ENCODE results near the gene RSBN1. TPM values are rescaled to one million over a fixed set of nuclear protein-coding genes. Genes with fewer than 3 reads are reported as not detected.

The RSBN1 gene
- total RNA-seq, 2 donors from 2014 or later = 14.2 to 17.4 TPM

DNA sequence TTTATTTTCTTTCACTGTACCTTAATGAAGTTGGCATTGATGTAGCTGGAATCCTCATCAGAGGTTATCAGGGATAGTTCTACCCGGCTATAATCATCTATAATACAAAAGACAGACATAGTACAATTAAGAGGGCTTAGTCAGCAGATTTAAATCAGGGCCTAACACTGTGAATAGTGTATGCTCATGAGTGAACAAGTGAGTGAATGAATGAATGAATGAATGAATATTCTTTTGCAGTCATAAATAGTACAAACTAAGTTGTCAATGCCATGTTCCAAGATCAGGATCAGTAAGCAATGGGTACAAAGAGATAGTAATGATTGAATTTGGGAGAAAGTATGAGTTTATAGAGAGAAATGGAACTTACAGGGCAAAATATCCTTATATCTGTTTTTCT is 46.7 kb upstream of the RSBN1 start:
- no peak overlapping the region for H3K27ac ChIP-seq

DNA sequence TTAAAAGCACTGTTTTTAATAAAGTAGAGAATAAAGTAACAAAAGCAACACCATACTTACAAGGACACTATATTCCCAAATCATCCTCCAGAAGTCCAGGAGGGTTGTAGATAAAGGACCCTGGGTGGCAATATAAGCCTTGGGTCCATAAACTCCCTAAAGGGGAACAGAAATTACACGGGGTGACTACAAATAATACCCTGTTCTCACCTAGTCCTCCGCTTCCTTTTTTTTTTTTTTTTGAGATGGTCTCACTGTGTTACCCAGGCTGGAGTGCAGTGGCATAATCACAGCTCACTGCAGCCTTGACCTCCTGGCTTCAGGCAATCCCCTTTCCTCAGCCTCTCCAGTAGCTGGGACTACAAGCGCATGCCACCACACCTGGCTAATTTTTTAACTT is 46.1 kb upstream of the RSBN1 start:
- Histone ChIP-seq H3K4me3 (no peak overlapping the region), H3K9me3 (no peaks in the 10 kb centered on the region), H3K27ac (no peak overlapping the region), H3K27me3 (no peaks in the 10 kb centered on the region), H3K4me1 (no peaks in the 10 kb centered on the region), H3K36me3 (replicated peaks in 1 of 2; ENCODE audit: insufficient read depth in 1 of 2, low read depth in 2 of 2) (no peaks in the 10 kb centered on the region)
- 76 to 88% methylated on average over 3 of the region's 3 CpGs for WGBS, 2 donors
- intact Hi-C loops (cut with DNase I) = no loop called here
- DNase-seq = no peak
- TF ChIP-seq, protein P1, sequence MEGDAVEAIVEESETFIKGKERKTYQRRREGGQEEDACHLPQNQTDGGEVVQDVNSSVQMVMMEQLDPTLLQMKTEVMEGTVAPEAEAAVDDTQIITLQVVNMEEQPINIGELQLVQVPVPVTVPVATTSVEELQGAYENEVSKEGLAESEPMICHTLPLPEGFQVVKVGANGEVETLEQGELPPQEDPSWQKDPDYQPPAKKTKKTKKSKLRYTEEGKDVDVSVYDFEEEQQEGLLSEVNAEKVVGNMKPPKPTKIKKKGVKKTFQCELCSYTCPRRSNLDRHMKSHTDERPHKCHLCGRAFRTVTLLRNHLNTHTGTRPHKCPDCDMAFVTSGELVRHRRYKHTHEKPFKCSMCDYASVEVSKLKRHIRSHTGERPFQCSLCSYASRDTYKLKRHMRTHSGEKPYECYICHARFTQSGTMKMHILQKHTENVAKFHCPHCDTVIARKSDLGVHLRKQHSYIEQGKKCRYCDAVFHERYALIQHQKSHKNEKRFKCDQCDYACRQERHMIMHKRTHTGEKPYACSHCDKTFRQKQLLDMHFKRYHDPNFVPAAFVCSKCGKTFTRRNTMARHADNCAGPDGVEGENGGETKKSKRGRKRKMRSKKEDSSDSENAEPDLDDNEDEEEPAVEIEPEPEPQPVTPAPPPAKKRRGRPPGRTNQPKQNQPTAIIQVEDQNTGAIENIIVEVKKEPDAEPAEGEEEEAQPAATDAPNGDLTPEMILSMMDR (IDR thresholded peaks at IDR 0.05) = no peak
- no peak for TF ChIP-seq POLR2A (IDR thresholded peaks at IDR 0.05)
- no peak for ATAC-seq

More for the DNA sequence above, 46.7 kb upstream of the RSBN1 start:
- 89 to 95% methylated on average over 1 of the region's 1 CpG for WGBS, 2 donors
- H3K9me3 ChIP-seq = no peaks in the 10 kb centered on the region
- H3K4me1 ChIP-seq = no peaks in the 10 kb centered on the region
- no peaks in the 10 kb centered on the region for H3K27me3 ChIP-seq
- ATAC-seq (no peak), DNase-seq (no peak)
- no peaks in the 10 kb centered on the region for H3K36me3 ChIP-seq (replicated peaks in 1 of 2; ENCODE audit: insufficient read depth in 1 of 2, low read depth in 2 of 2)
- intact Hi-C loops (cut with DNase I) = no loop called here
- no peak overlapping the region for H3K4me3 ChIP-seq
- no peak for TF ChIP-seq POLR2A (IDR thresholded peaks at IDR 0.05)
- TF ChIP-seq, protein P1 (IDR thresholded peaks at IDR 0.05) = no peak

DNA sequence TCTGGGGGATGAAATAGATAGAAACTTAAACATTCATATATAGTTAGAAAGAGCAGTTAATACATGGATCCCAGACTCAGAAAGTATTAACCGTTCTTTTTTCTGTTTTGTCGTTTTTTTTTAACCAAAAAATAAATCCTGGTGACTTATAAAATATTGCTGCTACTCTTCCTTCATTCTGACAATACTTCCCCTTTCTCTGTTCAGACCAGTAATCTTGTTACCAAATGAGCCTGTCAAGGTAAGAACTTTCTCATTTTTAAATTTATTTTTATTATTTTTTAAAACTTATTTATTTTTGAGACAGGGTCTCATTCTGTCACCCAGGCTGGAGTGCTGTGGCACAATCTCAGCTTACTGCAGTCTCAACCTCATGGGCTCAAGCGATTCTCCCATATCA is 45.5 kb upstream of the RSBN1 start:
- WGBS, 2 donors = 47 to 58% methylated on average over 3 of the region's 3 CpGs
- no peaks in the 10 kb centered on the region for H3K4me1 ChIP-seq
- ATAC-seq = no peak
- H3K36me3 ChIP-seq (replicated peaks in 1 of 2; ENCODE audit: insufficient read depth in 1 of 2, low read depth in 2 of 2) = no peaks in the 10 kb centered on the region
- no peak for TF ChIP-seq POLR2A (IDR thresholded peaks at IDR 0.05)
- TF ChIP-seq, protein P1 (IDR thresholded peaks at IDR 0.05) = no peak
- H3K27me3 ChIP-seq = no peaks in the 10 kb centered on the region
- no peak overlapping the region for H3K27ac ChIP-seq
- intact Hi-C loops (cut with DNase I) = no loop called here
- DNase-seq = no peak
- no peak overlapping the region for H3K4me3 ChIP-seq
- H3K9me3 ChIP-seq = no peaks in the 10 kb centered on the region

DNA sequence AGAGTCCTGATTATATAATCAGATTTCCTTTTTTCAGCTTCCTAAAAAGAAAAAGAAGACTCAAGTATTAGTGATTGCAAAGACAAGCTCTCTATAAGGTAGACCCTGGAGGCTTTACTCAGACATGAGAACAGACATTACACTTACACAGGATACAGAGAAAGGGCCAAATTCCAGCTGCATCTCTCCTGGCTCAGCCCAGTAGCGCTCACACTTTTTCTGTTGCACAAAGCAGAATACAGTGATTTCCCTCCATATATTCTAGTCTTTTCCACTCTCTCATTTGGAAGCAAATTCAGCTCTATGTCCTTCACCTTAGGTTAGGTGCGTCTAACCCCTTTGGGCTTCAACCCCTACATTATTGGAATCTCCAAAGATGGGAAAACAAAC is 44.1 kb upstream of the RSBN1 start:
- no peak overlapping the region for H3K4me3 ChIP-seq
- no peak for DNase-seq
- no peak overlapping the region for H3K27ac ChIP-seq
- 88 to 100% methylated on average over 2 of the region's 2 CpGs for WGBS, 2 donors
- H3K27me3 ChIP-seq = no peaks in the 10 kb centered on the region
- intact Hi-C loops (cut with DNase I) = no loop called here
- no peaks in the 10 kb centered on the region for H3K9me3 ChIP-seq
- TF ChIP-seq, protein P1 (IDR thresholded peaks at IDR 0.05) = no peak
- TF ChIP-seq POLR2A (IDR thresholded peaks at IDR 0.05) = no peak
- H3K36me3 ChIP-seq (replicated peaks in 1 of 2; ENCODE audit: insufficient read depth in 1 of 2, low read depth in 2 of 2) = no peaks in the 10 kb centered on the region
- no peaks in the 10 kb centered on the region for H3K4me1 ChIP-seq
- ATAC-seq = no peak

DNA sequence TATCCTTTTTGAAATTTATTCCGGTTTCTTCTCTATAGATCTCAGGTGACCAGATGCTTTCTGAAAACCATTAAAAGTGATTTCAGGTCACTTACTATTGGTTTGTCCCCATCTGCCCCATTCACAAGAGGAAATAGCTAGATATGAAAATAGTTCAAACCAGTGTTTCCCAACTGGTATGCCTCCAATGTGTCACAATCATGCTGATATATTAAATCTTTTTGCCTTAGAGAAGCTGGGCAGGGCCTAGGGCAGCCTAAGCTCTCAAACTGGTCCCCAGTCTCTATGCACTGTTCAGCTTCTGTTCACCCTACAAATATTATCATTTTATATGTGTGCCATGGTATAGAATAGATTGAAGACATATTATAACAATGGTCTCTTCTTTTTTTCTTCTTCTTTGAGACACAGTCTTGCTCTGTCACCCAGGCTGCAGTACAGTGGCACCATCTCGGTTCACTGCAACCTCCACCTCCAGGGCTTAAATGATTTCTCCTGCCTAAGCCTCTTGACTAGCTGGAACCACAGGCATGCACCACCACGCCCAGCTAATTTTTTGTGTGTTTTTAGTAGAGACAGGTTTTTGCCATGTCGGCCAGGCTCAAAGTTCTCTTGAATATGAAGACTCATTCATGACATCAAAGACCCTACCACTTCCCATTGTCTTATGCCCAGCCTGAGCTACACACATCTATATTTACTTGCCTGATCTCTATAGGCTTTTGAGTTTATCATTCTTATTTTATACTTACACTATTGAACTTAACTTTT is 43.5 kb upstream of the RSBN1 start:
- 94 to 98% methylated on average over 4 of the region's 4 CpGs for WGBS, 2 donors
- ATAC-seq (no peak), DNase-seq (no peak)
- Histone ChIP-seq H3K27ac (no peak overlapping the region), H3K9me3 (no peaks in the 10 kb centered on the region), H3K4me1 (no peaks in the 10 kb centered on the region), H3K36me3 (replicated peaks in 1 of 2; ENCODE audit: insufficient read depth in 1 of 2, low read depth in 2 of 2) (no peaks in the 10 kb centered on the region), H3K27me3 (no peaks in the 10 kb centered on the region), H3K4me3 (no peak overlapping the region)
- intact Hi-C loops (cut with DNase I) = no loop called here
- TF ChIP-seq POLR2A (IDR thresholded peaks at IDR 0.05) = no peak
- TF ChIP-seq, protein P1 (IDR thresholded peaks at IDR 0.05) = no peak

All from body of pancreas (tissue), 4 donors.